Neuron (in vitro differentiated cells): Measurements from ENCODE around the gene FXYD6.
"Not testable (repeated sequence)": the region's sequence is repeated elsewhere in the genome, so short reads cannot be mapped to it uniquely, and the experiment has no call there.

ENCODE experiments used
- H2AFZ ChIP-seq: one replicate; pipeline ENCODE4 v1.6.1; 2013; ENCODE audit warnings: low read depth, mild to moderate bottlenecking, inconsistent platforms, low read length, moderate library complexity
- H3K27me3 ChIP-seq: one replicate; pipeline ENCODE4 v1.6.1; 2013; ENCODE audit warnings: low read length; ENCODE audit not compliant: insufficient read depth
- H3K36me3 ChIP-seq: one replicate; pipeline ENCODE4 v1.6.1; 2013; ENCODE audit warnings: low read length; ENCODE audit not compliant: insufficient read depth
- H3K4me1 ChIP-seq: one replicate; pipeline ENCODE4 v1.6.1; 2013; ENCODE audit warnings: low read length; ENCODE audit not compliant: insufficient read depth
- H3K4me3 ChIP-seq: 2 replicates; pipeline ENCODE4 v1.5.1; 2013; ENCODE audit warnings: mild to moderate bottlenecking, low read length, moderate library complexity
- H3K9me3 ChIP-seq: one replicate; pipeline ENCODE4 v1.6.1; 2013; ENCODE audit warnings: low read length

FXYD6 gene, protein sequence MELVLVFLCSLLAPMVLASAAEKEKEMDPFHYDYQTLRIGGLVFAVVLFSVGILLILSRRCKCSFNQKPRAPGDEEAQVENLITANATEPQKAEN

DNA sequence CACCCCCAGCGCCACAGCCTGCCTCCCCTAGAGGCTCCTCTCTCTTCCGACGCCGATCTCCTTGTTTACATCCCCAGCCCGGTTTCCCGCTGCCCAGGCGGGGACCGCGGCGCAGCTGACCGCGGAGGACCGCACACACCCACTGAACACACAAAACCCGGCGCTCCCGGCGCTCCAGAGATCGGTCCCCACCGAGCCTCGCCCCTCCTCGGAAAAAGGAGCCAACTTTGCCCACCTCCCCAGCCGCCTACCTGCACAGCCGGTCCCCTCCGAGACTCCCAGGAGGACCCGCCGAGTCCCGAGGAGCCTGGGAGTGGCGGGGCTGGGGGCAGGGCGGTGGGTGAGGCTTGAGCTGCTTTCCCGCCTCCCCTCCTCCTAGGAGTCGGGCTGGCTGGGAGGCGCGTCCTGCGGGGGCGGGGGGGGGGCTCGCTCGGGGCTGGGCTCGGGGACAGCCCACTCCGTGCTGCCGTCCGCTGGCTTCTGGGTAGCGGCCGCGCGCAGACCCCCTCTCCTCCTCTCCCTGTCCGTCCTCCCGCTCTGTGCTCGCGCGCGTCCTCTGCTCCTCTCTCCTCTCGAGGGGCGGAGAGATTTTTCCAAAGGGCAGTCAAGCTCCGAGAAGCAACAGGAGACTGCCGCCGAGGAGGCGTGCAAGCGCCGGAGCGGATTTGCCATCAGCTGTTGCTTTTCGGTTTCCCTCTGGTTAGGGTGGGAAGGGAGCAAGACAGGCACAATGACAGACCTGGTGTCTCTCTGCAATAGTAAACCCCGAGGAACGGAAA, at the start of gene FXYD6:
Gene FXYD6, minus strand, starts transcription at position 318 of the 779 bp plus-strand sequence. CDS start 33,882 bp downstream, outside the sequence.
- H3K27me3 ChIP-seq = peaks cover 30% of the 10 kb centered on the region
- peak within 1 kb of the TSS; percentile 64 for H3K4me3 ChIP-seq
- H3K36me3 ChIP-seq = no peaks in the 10 kb centered on the region
- peak within 1 kb of the TSS; percentile 91 for H2AFZ ChIP-seq
- no peaks in the 10 kb centered on the region for H3K9me3 ChIP-seq
- H3K4me1 ChIP-seq = peaks cover 18% of the 10 kb centered on the region

DNA sequence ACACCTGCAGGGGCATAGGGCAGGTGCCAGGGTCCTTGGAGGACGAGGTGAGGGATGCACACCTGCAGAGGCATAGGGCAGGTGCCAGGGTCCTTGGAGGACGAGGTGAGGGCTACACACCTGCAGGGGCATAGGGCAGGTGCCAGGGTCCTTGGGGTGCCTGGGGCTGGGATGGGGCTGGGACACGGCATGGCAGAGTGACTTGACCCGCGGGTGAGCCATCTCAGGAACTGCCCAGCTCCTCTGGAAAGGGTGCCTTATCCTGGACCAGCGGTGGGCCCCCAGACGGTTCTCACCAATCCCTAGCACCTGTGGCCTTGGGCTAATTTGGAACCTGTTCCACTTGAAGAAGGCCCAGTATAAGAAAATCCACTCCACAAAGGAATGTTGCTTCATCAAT, 49.7 kb upstream of the FXYD6 start:
- not testable (repeated sequence) for H3K4me1 ChIP-seq, H3K9me3 ChIP-seq, H3K4me3 ChIP-seq, H3K36me3 ChIP-seq, H2AFZ ChIP-seq, H3K27me3 ChIP-seq

DNA sequence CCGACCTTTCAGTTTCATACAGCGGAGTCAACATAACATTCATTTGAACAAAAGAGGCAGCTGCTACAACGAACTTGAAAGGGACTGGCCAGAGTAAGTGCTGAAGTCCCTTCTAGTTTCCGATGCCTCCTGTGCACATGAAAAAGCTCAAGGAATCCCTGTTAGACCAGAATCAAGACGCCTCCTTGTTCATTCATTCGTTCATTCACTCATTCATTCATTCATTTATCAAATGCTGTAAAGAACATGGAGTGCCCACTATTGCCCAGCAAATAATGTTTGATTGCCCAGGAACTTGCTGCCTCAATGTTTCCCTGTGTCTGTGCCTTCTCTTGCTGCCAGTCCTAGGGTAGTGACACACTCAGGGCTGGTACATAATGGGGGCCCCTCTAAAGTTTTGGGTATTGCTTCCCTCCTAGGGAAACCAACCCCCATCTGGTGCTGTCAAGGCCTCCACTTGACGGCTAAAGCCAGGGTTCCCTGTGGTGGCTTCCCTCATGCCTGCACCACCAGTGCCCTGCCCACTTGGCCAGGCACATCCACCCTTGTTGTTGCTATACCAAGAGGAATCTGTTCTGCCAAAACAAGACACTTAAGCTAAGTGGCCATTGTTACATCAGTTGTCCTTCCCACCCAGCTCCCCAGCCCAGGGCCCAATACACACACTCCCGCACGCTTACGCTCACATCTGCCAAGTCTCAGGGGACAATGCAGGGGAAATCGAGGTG, 48.9 kb upstream of the FXYD6 start:
- H3K4me3 ChIP-seq = no peak overlapping the region
- peaks cover 4% of the 10 kb centered on the region for H3K27me3 ChIP-seq
- no peaks in the 10 kb centered on the region for H3K4me1 ChIP-seq
- H3K36me3 ChIP-seq = no peaks in the 10 kb centered on the region
- no peaks in the 10 kb centered on the region for H3K9me3 ChIP-seq
- H2AFZ ChIP-seq = no peak overlapping the region

DNA sequence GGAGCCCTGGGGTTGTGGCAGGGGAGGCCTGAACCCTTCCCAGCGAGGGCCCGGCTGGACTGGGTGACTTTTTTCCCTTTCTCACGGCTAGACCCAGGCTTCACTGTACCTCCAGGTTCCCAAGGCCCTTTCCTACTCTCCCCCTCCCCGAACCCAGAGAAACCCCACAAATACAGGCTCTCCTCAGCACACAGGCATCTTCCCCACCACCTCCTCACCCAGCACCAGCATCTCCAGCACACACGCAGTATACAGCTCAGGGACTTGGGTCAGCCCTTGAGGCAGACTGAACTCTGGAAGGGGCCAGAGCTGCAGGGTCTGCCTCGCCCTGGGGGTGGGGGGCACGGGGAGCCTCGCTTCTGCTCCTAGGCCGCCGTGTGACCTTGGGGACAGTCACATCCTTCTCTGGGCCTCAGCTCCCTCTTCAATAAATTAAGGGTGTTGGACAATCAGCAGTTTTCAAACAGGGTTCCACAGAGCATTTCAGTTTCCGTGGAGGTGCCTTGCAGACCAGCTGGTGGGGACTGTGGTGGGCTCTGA, 48.2 kb upstream of the FXYD6 start:
- Histone ChIP-seq H3K4me1 (no peaks in the 10 kb centered on the region), H3K27me3 (peaks cover 4% of the 10 kb centered on the region), H3K36me3 (no peaks in the 10 kb centered on the region), H3K4me3 (no peak overlapping the region), H3K9me3 (no peaks in the 10 kb centered on the region), H2AFZ (no peak overlapping the region)

DNA sequence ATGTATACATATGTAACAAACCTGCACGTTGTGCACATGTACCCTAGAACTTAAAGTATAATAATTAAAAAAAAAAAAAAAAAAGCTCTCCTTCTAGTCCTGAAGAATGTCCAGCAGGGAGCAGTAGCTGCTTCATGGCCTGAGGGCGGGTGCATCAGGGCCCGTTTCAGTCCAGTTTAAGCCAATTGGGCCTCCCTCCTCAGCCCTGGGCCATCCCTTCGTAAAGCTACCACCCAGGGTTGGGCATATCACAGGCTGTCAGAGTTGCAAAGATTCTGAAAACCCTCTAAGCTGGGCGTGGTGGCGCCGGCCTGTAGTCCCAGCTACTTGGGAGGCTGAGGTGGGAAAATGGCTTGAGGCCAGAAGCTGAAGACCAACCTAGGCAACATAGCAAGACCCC, 47.3 kb upstream of the FXYD6 start:
- Histone ChIP-seq H2AFZ (no peak overlapping the region), H3K36me3 (no peaks in the 10 kb centered on the region), H3K4me3 (no peak overlapping the region), H3K9me3 (no peaks in the 10 kb centered on the region), H3K4me1 (no peaks in the 10 kb centered on the region), H3K27me3 (no peaks in the 10 kb centered on the region)

DNA sequence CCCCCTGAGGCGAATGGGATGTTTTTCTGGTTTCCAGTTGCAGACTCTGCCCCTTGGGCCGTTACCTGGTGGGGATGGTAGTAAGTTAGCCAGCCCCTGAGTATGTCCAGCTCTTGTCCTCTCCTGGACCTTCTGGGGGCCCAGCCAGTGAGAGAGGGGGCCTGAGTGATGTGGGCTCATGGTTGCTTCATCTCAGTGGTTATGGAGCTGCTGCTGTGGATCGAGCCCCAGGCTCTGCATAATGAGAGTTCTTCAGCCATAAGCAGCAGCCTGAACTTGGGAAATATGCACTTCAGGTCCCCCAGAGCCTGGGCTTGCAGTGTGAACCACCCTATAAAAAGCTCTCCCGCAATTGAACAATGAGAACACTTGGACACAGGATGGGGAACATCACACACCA, 46.8 kb upstream of the FXYD6 start:
- Histone ChIP-seq H3K4me3 (no peak overlapping the region), H3K27me3 (no peaks in the 10 kb centered on the region), H2AFZ (no peak overlapping the region), H3K9me3 (no peaks in the 10 kb centered on the region), H3K4me1 (no peaks in the 10 kb centered on the region), H3K36me3 (no peaks in the 10 kb centered on the region)

DNA sequence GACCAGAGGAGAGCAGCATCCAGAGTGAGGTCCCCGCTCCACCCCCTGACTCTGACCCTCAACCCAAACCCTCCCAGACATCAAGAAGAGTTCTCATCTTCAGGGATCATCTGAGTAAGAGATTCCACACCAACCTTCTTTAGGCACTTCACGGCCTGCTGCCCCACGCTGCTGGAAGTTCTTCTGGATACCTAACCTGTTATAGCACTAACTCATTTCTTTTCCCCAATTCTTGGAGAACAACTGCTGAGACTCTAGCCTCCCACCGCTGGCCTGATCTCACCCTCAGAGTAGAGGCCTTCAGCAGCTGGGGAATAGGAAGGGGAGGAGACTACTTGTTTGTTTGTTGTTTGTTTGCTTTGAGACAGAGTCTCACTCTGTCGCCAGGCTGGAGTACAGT, 45.4 kb upstream of the FXYD6 start:
- H2AFZ ChIP-seq = no peak overlapping the region
- H3K36me3 ChIP-seq = no peaks in the 10 kb centered on the region
- peaks cover 6% of the 10 kb centered on the region for H3K27me3 ChIP-seq
- no peak overlapping the region for H3K4me3 ChIP-seq
- no peaks in the 10 kb centered on the region for H3K4me1 ChIP-seq
- no peaks in the 10 kb centered on the region for H3K9me3 ChIP-seq

DNA sequence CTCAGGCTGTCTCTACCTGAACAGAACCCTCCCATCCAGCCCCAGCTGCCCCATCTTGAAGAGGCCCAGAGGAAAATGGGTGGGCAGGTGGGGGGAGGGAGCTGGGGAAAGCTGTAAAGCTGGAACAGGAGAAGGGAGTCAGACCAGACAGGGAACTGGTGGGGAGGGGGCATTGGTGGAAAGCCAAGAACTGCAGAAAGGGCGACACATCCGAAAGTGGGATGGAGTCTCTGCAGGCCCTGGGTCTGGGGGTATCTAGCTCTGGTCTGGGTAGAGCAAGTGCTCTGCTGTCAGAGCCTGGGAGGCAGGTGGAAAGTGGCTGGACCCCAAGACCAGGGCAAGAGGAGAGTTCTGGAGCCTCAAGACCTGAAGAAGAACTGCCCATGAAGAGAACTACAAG, 45.0 kb upstream of the FXYD6 start:
- H3K4me1 ChIP-seq = no peaks in the 10 kb centered on the region
- H2AFZ ChIP-seq = no peak overlapping the region
- no peaks in the 10 kb centered on the region for H3K36me3 ChIP-seq
- H3K27me3 ChIP-seq = peaks cover 7% of the 10 kb centered on the region
- H3K9me3 ChIP-seq = no peaks in the 10 kb centered on the region
- H3K4me3 ChIP-seq = no peak overlapping the region

DNA sequence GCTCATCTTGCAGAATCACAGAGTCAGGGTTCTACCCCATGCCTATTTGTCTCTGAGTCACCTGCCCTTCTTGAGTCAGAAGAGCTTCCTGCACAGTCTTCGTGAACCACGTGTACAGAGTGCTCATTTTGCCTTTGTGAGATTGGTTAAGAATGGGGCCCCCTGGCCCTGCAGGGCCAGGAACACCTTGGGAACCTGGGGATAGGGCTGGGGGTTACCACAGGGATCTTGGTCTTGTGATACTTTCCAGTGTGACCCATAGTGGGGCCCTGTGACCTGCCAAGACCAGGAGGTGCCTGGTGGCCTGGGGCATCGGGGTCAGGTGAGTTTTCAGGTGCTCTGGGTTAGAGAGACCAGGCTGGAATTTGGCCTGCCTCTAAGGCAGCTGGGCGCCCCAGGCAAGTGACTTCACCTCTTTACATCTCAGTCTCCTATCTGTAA, 43.3 kb upstream of the FXYD6 start:
- no peaks in the 10 kb centered on the region for H3K4me1 ChIP-seq
- no peaks in the 10 kb centered on the region for H3K9me3 ChIP-seq
- peaks cover 10% of the 10 kb centered on the region for H3K27me3 ChIP-seq
- H3K36me3 ChIP-seq = no peaks in the 10 kb centered on the region
- no peak overlapping the region for H2AFZ ChIP-seq
- H3K4me3 ChIP-seq = no peak overlapping the region

DNA sequence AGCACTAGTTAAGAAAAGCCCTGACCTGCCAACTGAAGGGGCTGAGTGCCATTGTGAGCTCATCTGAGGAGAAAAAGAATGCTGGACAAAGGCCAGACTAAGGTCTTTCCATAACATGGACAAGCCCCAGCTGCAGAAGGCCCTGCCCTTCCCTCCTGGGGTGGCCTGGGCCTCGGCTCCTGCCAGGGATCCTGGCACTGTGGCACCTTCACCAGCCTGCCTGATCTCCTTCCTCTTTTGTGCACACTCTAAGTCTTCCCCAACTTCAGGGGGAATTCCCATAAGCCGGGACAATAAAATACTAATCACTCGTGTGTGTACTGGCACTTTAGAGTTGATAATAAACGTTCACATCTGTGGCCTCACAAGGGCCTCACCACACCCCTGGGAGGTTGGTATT, 42.9 kb upstream of the FXYD6 start:
- Histone ChIP-seq H3K36me3 (no peaks in the 10 kb centered on the region), H3K4me3 (no peak overlapping the region), H3K27me3 (peaks cover 10% of the 10 kb centered on the region), H2AFZ (no peak overlapping the region), H3K4me1 (no peaks in the 10 kb centered on the region), H3K9me3 (no peaks in the 10 kb centered on the region)

DNA sequence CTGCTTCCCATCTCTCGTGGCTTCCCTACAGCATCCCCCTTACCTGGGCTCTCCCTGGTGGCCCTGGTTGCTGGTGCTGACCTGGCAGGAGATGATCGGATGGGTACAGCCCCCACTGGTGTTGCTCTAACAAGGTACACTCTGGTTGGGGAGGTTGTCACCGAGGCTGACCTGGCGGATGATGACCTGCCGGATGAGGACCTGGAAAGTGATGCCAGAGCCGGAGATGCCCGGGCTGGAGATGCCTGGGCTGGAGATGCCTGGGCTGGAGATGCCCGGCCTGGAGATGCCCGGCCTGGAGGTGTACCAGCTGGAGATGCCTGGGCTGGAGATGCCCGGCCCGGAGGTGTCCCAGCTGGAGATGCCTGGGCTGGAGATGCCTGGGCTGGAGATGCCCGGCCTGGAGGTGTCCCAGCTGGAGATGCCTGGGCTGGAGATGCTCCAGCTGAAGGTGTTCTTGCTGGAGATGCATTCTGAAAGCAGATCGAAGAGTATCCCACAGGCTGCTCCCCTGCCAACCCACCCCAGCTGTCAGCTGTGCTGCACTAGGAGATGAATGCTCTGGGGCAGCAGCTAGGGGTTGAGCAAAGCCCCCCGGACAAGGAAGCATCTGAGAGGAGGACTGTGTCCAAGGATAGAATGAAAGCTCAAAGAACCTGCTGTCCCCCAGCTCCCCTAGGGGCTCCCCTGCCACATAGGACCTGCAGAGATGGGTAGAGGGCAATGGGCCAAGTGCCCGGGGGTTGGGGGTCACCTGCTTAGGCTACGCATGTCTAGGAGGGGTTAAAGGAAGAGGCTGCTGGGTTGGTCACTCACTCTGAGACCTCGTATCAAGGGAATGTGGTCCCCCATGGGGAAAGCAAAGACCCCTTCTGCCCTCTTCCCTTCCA, 42.2 kb upstream of the FXYD6 start:
- H3K27me3 ChIP-seq = peaks cover 13% of the 10 kb centered on the region
- no peak overlapping the region for H3K4me3 ChIP-seq

DNA sequence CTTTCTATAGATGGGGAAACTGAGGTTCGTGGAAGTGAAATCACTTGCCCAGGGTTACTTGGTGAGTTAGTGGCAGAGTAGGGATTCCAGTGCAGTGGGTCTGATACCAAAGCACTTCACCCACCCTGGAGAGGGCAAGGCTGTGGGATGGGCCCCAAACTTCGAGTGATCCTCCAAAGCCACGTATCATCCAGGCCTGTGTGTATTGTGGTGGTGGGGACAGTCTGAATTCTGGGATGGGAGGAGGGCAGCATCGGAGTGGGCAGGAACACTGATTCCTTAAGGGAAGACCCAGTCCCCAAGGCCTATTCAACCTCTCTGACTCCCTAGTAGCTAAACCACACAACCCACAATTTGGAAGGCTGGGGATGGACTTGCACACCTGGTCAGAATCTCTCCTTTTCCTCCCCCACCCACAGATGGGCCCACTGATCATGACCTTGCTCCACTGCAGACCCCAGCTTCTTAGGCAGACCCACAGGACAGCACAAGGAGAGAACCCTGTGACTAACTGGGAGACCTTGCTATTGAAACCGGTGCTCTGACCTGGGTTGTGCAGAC, 41.2 kb upstream of the FXYD6 start:
- H3K4me3 ChIP-seq = no peak overlapping the region
- H2AFZ ChIP-seq = no peak overlapping the region
- H3K27me3 ChIP-seq = peaks cover 16% of the 10 kb centered on the region
- no peaks in the 10 kb centered on the region for H3K9me3 ChIP-seq
- H3K36me3 ChIP-seq = no peaks in the 10 kb centered on the region
- no peaks in the 10 kb centered on the region for H3K4me1 ChIP-seq

More for the DNA sequence above, 42.2 kb upstream of the FXYD6 start:
- no peaks in the 10 kb centered on the region for H3K9me3 ChIP-seq
- H2AFZ ChIP-seq = no peak overlapping the region
- no peaks in the 10 kb centered on the region for H3K36me3 ChIP-seq
- H3K4me1 ChIP-seq = no peaks in the 10 kb centered on the region
